Right lobe of liver (tissue), 6 donors: ENCODE results near the gene CDH23. TPM values are rescaled to one million over a fixed set of nuclear protein-coding genes. Genes with fewer than 3 reads are reported as not detected.

Source experiments
- ATAC-seq, 4 donors: fragments of 200-7000 bp; cut with Tn5 transposase; one replicate each; pipeline ENCODE4 v1.9.1; 2020; ENCODE audit warnings: mild to moderate bottlenecking in 4 of 4, moderate library complexity in 4 of 4
- DNase-seq, 3 donors: peaks; one replicate each; pipeline ENCODE4 v3.0.0-alpha.2; 2020
- H3K27ac ChIP-seq, 3 donors: fragments of 200-600 bp; one replicate each; pipeline ENCODE4 v1.8.0; 2022
- H3K27me3 ChIP-seq, 2 donors: fragments of 200-600 bp; one replicate each; pipeline ENCODE4 v1.8.0; 2022
- H3K36me3 ChIP-seq, 4 donors: fragments of 200-600 bp; sonication (generic) in 1 of 4; one replicate each; pipeline versions ENCODE4 v1.5.1 to v1.8.0; 2017 to 2022; ENCODE audit warnings: control low read depth in 1 of 4
- H3K4me1 ChIP-seq, 4 donors: fragments of 200-600 bp; sonication (generic) in 1 of 4; one replicate each; pipeline versions ENCODE4 v1.5.1 to v1.8.0; 2017 to 2022; ENCODE audit warnings: control low read depth in 1 of 4
- H3K4me3 ChIP-seq, 3 donors: fragments of 200-600 bp; one replicate each; pipeline ENCODE4 v1.8.0; 2022
- H3K9me3 ChIP-seq, 4 donors: fragments of 200-600 bp; sonication (generic) in 1 of 4; one replicate each; pipeline versions ENCODE4 v1.5.1 to v1.8.0; 2017 to 2022; ENCODE audit warnings: control low read depth in 1 of 4
- CTCF ChIP-seq, 4 donors: fragments of 200-600 bp in 3 of 4; fragments of 450-650 bp in 1 of 4; IDR thresholded peaks; one replicate each; pipeline versions ENCODE4 v1.5.1 to v1.8.0; 2016 to 2022; ENCODE audit warnings: antibody characterized with exemption in 4 of 4, mild to moderate bottlenecking in 2 of 4
- POLR2A ChIP-seq: fragments of 450-650 bp; IDR thresholded peaks from one replicate; pipeline ENCODE4 v1.6.1; 2017; ENCODE audit warnings: antibody characterized with exemption, mild to moderate bottlenecking
- WGBS: methylation state at CpG from one replicate; pipeline ENCODE4 v1.1.6; 2018; ENCODE audit warnings: low coverage, low lambda C conversion rate; ENCODE audit not compliant: insufficient coverage; ENCODE audit errors: missing lambda C conversion rate; 5-methylcytosine and 5-hydroxymethylcytosine counted together
- intact Hi-C, 2 donors: fragments of 100-400 bp; cut with DNase I; formaldehyde crosslinking; loops; one replicate each; pipeline versions ENCODE4 v1.11.2 to v1.14.1; 2022
- total RNA-seq, 6 experiments: library from RNA; depleted of rRNA in 2 of 6; stranded (reverse); fragments of >200 nt in 2 of 6; fragmentation: NEBNext Ultra II Directional in 3 of 6; extraction: Animal tissue kit (Norgen Biotek cat#: 25700) in 3 of 6; gene quantifications; one replicate each; pipeline versions ENCODE4 v1.1.0 to v1.2.4, GENCODE V29; 2016 to 2023
- donor health status: DM: no; HTN: yes; CAD: no.
- donor health status: DM: no; HTN: no; CAD: no.
- donor health status: DM: no; HTN: no; CAD: no.
- donor health status: DM: no; HTN: yes; CAD: no.
- donor health status: DM: no; HTN: yes; CAD: no.

CDH23 gene
- total RNA-seq, 6 experiments from 2014 or later = 3.3 to 19.7 (median 6.3) TPM

- peak overlapping the region; percentile 13 to 55 (median 53) for H3K27ac ChIP-seq
- DNase-seq (no peak), ATAC-seq (no peak)
- no peaks in the 10 kb centered on the region for H3K27me3 ChIP-seq
- no CpG with 5 or more reads among the region's 2 CpGs for WGBS
- no peak overlapping the region for H3K4me3 ChIP-seq
- intact Hi-C loops = no loop called here
- H3K9me3 ChIP-seq = no peaks in the 10 kb centered on the region
- TF ChIP-seq POLR2A (no peak), CTCF (IDR thresholded peaks at IDR 0.05) (no peak)
- H3K36me3 ChIP-seq = no peaks in the 10 kb centered on the region
- H3K4me1 ChIP-seq = peaks cover 0 to 29% (median 2%) of the 10 kb centered on the region in 4 donors
Measured at GRCh38 chr10:71747039-71747531, 350.4 kb downstream of the CDH23 start.

GRCh38 chr10:71747551-71748523 is 351.1 kb downstream of the CDH23 start:
- no peaks in the 10 kb centered on the region for H3K27me3 ChIP-seq
- peak; percentile 12 to 48 (median 34) for ATAC-seq
- 64% methylated on average over 3 of the region's 14 CpGs for WGBS
- H3K9me3 ChIP-seq = no peaks in the 10 kb centered on the region
- no peak overlapping the region for H3K4me3 ChIP-seq
- no peaks in the 10 kb centered on the region for H3K36me3 ChIP-seq
- DNase-seq = peak in 1 of 3 donors; percentile 52
- peaks cover 0 to 29% (median 2%) of the 10 kb centered on the region in 4 donors for H3K4me1 ChIP-seq
- H3K27ac ChIP-seq = peak overlapping the region; percentile 53 to 72 (median 55)
- intact Hi-C loops = no loop called here
- TF ChIP-seq POLR2A (no peak), CTCF (IDR thresholded peaks at IDR 0.05) (no peak)

- peak; percentile 64 to 69 (median 69) for ATAC-seq
- Histone ChIP-seq H3K36me3 (no peaks in the 10 kb centered on the region), H3K9me3 (no peaks in the 10 kb centered on the region), H3K27ac (peak overlapping the region; percentile 53 to 72 (median 55)), H3K27me3 (no peaks in the 10 kb centered on the region), H3K4me1 (peaks cover 0 to 29% (median 2%) of the 10 kb centered on the region in 4 donors), H3K4me3 (no peak overlapping the region)
- DNase-seq = peak in 2 of 3 donors; percentile 70 to 79
- no peak for TF ChIP-seq CTCF (IDR thresholded peaks at IDR 0.05)
- peak; percentile 28 for TF ChIP-seq POLR2A
- intact Hi-C loops = no loop called here
- WGBS = 50% methylated on average over 2 of the region's 15 CpGs
Measured at GRCh38 chr10:71748671-71749191, 352.0 kb downstream of the CDH23 start.

- no peaks in the 10 kb centered on the region for H3K36me3 ChIP-seq
- peak overlapping the region; percentile 53 to 72 (median 55) for H3K27ac ChIP-seq
- DNase-seq (no peak), ATAC-seq (no peak)
- TF ChIP-seq CTCF (IDR thresholded peaks at IDR 0.05) (no peak), POLR2A (no peak)
- 70% methylated on average over 2 of the region's 4 CpGs for WGBS
- H3K4me3 ChIP-seq = no peak overlapping the region
- H3K9me3 ChIP-seq = no peaks in the 10 kb centered on the region
- H3K4me1 ChIP-seq = peaks cover 0 to 29% (median 2%) of the 10 kb centered on the region in 4 donors
- intact Hi-C loops = no loop called here
- no peaks in the 10 kb centered on the region for H3K27me3 ChIP-seq
Measured at GRCh38 chr10:71749396-71749795, 352.7 kb downstream of the CDH23 start.
